Suprapubic skin (tissue), 4 donors: Measurements from ENCODE around the gene DYTN.

Source experiments
- POLR2A ChIP-seq, 2 donors: fragments of 450-650 bp; IDR thresholded peaks; one replicate each; pipeline ENCODE4 v1.6.1; 2017; ENCODE audit warnings: antibody characterized with exemption in 2 of 2, mild to moderate bottlenecking in 2 of 2, moderate library complexity in 2 of 2
- POLR2AphosphoS5 ChIP-seq, 3 donors: sonication (generic); formaldehyde crosslinking; IDR thresholded peaks; one replicate each; pipeline ENCODE4 v1.6.1; 2017; ENCODE audit warnings: antibody characterized with exemption in 3 of 3
- TF ChIP-seq, protein P1 (sequence below), 2 donors: fragments of 200-600 bp in 1 of 2; fragments of 450-650 bp in 1 of 2; sonication (generic) in 1 of 2; IDR thresholded peaks; one replicate each; pipeline ENCODE4 v1.5.1; 2016 to 2019; ENCODE audit warnings: antibody characterized with exemption in 2 of 2, mild to moderate bottlenecking in 1 of 2, moderate library complexity in 1 of 2

- TF ChIP-seq, protein P1, sequence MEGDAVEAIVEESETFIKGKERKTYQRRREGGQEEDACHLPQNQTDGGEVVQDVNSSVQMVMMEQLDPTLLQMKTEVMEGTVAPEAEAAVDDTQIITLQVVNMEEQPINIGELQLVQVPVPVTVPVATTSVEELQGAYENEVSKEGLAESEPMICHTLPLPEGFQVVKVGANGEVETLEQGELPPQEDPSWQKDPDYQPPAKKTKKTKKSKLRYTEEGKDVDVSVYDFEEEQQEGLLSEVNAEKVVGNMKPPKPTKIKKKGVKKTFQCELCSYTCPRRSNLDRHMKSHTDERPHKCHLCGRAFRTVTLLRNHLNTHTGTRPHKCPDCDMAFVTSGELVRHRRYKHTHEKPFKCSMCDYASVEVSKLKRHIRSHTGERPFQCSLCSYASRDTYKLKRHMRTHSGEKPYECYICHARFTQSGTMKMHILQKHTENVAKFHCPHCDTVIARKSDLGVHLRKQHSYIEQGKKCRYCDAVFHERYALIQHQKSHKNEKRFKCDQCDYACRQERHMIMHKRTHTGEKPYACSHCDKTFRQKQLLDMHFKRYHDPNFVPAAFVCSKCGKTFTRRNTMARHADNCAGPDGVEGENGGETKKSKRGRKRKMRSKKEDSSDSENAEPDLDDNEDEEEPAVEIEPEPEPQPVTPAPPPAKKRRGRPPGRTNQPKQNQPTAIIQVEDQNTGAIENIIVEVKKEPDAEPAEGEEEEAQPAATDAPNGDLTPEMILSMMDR (IDR thresholded peaks at IDR 0.05) = no peak
- TF ChIP-seq POLR2A (IDR thresholded peaks at IDR 0.05) = no peak
- TF ChIP-seq POLR2AphosphoS5 (IDR thresholded peaks at IDR 0.05) = no peak
Observed at GRCh38 chr2:206708286-206708685, 9.9 kb downstream of the DYTN start.
